Measurements from ENCODE around the gene ENDOD1.
"Not testable (repeated sequence)": the region's sequence is repeated elsewhere in the genome, so short reads cannot be mapped to it uniquely, and the experiment has no call there.

Gene ENDOD1

DNA sequence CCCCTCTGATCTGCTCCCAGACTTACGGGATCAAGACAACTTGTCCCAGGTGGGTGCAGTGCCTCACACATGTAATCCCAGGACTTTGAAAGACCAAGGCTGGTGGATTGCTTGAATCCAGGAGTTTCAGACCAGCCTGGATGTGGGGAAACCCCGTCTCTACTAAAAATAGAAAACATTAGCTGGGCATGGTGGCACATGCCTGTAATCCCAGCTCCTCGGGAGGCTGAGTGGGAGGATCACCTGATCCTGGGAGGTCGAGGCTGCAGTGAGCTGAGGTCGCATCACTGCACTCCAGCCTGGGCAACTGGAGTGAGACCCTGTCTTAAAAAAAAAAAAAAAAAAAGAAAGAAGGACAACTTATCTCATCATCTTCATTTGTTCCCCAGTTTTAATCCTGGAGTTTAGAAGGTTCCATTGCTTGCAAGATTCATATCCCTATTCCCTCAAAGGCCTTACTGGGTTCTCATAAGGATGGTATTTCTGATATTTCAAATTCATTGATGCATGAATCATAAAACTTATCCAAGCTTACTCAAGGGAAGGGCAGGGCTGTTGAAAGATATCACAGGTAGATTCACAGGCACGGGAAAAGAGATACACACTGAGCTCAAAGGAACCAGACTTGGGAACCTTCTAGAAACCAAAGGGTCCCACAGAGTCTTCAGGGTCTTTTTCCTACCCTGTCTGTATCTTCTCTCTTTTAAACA, 14.6 kb downstream of the ENDOD1 start:
- DNase-seq (ENCODE audit: low spot score): no peak

DNA sequence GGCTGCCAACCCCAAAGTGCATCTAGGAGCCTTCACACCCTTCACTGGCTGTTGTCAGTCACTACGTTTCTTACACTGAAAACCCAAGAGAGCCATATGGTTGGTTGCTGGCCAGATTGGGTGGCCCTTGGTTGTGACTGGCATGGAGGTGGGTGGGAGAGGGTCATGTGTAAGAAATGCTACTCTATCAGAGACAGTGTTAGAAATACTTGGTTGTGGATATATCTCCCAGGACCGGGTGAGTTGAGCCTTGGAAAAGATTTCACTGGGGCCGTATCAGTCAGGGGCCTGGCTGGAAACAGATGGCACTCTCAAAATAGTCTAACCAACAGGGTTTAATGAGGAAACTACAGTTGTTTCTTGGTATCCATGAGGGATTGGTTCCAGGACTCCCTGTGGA, 15.2 kb downstream of the ENDOD1 start:
- no peak for DNase-seq (ENCODE audit: low spot score)

DNA sequence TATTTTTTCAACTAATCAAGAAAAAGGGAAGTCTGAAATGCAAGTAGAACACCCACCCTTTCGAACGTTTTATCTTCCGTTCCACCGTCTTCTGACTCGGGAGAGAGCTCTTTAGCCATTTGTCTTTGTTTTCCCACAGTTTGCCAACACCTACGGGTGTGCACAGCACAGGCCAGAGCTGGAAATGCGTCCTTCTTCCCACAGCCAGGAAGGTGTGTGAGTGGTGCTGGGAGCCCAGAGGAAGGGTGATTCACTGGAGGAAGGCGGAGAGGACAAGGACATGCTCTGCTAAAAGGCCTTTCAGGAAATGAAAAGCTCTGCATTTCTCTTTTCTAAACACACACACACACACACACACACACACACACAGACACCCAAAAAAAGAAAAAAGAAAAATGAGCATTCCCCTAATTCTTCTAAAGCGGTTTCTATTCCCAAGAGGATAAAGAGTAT, 18.5 kb downstream of the ENDOD1 start:
- no peak for DNase-seq (ENCODE audit: low spot score)

DNA sequence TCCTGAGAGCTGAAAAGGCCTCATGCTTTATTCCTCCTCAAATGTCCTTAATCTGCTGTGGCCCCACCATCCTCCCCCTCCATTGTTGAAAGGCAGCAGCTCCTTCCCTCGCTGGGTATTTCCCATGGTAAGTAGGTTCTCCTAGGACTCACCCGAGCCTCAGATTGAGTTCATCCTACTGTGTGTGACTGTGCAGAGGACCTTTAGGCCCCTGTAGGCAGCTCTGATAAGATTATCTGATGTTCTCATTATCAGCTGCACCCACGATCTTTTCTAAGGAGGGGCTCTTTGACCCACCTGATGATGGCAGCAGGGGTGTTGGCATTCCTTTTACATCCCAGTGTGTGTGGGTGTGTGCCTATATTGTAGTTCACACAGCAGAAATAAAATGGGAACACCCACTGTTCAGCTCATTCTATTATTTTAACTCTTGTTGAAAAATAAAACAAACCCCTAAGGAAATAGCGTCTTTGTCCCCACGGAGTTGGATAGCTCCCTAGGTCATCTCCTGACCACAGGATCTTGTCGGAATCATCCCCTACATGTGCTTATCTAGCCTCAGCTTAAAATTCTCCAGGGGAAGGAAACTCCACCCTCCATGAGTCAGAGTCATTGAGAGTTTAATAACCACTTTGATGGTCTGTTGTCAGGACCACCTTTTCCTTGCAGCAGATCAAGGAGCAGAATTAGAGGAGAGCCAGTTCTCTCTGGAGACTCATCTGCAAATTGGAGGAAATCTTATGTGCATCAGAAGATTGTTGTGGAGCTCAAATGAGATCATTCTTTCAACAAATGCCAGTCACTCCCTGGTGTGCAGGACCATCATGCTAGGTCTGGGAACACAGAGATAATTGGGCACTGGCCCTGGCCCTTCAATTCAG, 19.3 kb downstream of the ENDOD1 start:
- DNase-seq (ENCODE audit: low spot score): peak; percentile 66

DNA sequence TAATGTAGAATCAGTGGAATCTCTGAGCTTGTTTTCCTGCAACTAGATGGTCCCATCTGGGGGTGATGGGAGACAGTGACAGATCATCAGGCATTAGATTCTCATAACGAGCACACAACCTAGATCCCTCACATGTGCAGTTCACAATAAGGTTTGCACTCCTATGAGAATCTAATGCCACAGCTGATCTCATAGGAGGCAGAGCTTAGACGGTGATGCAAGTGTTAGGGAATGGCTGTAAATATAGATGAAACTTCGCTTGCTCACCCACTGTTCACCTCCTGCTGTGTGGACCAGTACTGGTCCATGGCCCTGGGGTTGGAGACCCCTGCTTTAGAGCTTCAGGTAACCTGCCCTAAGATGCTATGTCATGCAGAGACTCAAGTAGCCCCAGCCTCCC, 21.8 kb downstream of the ENDOD1 start:
- DNase-seq (ENCODE audit: low spot score): not testable (repeated sequence)

DNA sequence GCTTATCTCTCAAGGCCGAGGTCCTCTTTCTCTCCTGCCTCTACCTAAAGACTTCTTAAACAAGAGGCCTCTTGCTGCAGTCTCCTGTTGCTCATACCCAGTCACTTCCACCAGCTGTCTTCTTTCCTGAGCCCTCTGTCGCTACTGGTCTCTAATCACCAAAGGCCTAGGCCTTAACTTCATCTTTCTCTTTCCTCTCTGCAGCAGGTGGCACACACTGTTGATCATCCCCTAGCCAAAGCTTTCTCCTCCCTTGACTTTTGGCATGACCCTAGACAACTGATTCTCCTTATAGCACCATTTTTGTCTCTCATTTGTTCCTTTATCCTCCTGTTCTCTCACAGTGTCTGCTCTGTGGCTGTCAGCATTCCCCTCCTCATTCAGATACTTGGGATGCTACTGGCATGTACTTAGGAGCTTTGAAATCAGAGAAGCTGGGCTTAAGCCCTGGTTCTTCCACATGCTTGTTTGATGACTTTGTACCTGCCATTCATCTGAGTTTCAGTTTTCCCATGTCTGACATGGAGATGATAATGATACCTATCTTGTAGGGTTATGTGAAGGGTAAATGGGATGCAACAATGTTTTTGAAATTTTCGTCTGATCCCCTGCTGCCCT, 22.4 kb downstream of the ENDOD1 start:
- no peak for DNase-seq (ENCODE audit: low spot score)

DNA sequence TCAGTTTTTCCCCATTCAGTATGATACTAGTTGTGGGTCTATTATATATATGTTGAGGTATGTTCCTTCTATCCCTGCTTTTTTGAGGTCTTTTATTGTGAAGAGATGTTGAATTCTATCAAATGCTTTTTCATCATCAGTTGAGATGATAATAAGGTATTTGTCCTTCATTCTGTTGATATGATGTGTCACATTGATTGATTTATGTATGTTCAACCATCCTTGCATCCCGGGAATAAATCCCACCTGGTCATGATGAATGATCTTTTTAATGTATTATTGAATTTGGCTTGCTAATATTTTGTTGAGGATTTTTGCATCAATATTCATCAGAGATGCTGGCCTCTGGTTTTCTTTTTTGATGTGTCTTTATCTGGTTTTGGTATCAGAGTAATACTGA, 26.0 kb downstream of the ENDOD1 start:
- DNase-seq (ENCODE audit: low spot score): no peak

DNA sequence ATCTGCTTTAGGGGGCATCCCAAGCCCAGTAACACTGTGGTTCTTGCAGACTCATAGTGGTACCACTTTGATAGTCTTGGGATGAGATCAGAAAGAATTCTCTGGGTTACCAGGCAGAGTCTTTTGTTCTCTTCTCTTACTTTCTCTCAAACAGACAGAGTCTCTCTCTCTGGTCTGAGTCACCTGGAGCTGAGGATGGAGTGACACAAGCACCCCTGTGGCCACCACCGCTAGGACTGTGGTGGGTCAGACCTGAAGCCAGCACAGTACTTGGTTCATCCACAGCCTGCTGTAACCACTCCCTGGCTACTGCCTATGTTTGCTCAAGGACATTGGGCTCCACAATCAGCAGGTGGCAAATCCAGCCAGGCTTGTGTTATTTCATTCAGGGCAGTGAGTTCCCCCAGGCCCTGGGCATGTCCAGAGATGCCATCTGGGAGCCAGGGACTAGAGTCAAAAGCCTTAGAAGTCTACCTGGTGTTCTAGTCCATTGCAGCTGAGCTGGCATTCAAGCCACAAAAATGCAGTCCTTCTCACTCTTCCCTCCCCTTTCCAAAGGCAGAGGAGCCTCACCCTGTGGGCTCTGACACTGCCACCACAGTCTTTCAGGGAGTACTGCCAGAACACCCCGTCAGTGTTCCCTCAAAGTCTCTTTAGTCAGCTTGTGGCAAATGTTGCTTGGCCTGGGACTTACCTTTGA, 29.9 kb downstream of the ENDOD1 start:
- DNase-seq (ENCODE audit: low spot score): no peak

DNA sequence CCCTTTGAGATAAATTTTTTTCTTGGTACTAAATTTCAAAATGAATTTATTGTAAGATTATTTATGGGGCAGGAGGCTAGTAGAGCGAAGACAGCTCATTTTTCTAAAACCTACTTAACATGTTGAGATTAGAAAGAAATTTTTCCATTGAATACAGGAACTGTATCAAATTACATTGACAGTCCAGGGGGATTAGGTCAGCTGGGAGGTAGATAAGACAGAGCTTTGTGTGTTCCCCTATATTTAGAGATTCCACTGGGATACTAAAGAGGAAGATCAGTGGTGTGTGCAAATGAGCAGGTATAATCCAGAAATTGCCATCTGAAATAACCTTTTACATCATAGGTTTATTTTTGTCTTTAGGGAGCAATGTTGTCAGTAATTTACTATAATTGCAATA, 32.1 kb downstream of the ENDOD1 start:
- DNase-seq (ENCODE audit: low spot score): no peak

DNA sequence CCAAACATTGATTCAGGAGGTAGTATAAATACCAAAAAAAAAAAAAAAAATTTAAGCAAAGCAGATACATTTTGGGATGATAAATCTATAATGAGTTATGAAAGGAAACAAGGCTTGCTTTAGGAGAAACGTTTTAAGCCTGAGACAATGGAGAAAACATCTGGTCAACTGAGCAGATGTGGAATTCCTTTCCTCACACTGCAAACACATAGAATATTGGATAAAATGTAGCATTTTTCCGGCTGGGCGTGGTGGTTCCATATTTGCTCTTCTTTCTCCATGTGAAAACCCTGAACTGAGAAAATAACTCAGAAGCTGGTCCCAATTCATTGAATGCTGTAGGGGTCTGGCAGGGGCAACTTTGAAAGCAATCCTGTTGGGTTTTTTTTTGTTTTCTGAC, 33.9 kb downstream of the ENDOD1 start:
- no peak for DNase-seq (ENCODE audit: low spot score)

DNA sequence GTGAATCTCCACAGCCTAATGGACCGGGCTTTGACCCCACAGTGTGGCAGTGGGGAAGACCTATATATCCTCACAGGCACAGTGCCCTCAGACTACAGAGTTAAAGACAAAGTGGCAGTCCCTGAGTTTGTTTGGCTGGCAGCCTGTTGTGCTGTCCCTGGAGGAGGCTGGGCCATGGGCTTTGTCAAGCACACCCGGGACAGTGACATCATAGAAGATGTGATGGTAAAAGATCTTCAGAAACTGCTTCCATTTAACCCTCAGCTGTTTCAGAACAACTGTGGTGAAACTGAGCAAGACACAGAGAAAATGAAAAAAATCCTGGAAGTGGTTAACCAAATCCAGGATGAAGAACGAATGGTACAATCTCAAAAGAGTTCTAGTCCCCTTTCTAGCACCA, 39.0 kb downstream of the ENDOD1 start:
- no peak for DNase-seq (ENCODE audit: low spot score)

DNA sequence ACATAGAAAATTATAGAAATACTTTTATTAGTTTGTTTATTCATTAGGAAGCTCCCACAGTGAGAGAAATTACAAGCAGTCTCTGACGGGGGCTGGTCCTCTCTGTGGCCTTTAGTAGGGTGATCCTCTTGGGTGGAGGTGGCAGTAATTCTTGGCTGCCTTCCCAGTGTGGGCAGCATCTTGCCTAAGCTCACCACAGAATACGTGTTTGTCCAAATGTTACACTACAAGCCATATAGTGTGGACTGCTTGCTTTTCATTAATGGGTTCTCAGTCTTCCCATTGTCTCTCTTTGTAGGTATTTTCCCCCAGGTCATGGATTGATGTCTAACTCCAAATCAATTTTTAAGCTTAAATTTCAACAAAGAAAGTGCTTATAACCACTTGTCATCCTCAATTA, 43.3 kb downstream of the ENDOD1 start:
- DNase-seq (ENCODE audit: low spot score): no peak

DNA sequence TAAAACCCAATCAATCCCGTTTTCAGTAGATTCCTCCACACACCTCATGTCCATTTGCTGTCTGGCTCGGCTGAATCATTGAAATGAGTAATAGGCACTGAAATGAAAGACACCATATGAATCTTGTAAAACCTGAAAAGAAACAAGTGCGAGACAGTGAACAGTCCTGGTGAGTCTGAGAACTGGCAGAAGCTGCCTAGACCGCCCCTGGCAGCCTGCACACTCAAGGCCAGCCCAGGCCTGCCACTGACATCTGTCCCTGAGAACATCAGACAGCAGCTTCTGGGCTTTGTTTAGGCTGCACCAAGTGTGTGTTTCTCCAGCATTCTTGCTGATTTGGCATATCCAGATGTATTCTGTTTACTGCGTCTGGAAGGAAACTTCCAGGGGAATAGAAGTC, 44.8 kb downstream of the ENDOD1 start:
- no peak for DNase-seq (ENCODE audit: low spot score)

DNA sequence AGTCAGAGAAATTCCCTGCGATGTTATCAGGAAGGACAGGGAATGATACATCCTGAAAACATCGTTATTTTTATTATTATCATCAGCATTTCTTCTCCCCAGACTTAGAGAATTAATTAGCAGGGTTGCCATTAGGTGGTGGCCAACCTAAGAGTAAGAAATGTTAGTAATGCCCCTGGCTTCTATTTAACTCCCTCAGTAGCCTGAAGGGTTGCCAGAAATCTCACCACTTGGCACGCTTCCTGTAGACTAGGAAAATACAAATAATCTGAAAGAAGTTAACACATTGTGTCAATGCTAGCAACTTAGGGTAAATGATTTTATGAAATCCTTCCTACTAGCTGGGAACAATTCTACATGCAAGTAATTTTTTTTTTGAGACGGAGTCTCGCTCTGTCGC, 45.5 kb downstream of the ENDOD1 start:
- DNase-seq (ENCODE audit: low spot score): no peak

DNA sequence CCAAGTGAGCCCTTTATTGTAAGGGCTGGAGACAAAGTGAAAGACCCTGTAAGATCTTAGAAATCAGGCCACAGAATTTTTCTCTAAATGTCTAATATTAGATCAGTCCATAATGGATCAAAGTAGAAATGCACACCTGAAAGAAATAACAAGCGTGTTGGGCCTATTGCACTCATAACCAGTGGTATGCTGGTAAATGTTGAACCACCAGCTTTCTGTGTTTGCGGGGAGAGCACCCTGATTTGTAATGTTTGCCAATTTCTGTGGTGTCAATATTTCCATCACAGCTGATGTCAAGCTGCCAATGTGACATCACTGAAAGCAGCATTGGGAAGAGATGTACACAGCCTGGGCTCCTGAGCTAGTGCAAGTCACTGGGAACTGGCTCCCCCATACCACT, 46.2 kb downstream of the ENDOD1 start:
- no peak for DNase-seq (ENCODE audit: low spot score)

DNA sequence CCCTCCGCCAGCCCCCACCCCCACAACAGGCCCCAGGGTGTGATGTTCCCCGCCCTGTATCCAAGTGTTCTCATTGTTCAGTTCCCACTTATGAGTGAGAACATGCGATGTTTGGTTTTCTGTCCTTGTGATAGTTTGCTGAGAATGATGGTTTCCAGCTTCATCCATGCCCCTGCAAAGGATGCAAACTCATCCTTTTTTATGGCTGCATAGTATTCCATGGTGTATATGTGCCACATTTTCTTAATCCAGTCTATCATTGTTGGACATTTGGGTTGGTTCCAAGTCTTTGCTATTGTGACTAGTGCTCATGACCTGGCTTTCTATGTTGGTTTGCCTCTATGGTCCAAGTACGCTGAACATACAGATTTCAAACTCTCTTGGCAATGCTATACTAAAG, 47.1 kb downstream of the ENDOD1 start:
- DNase-seq (ENCODE audit: low spot score): not testable (repeated sequence)

DNA sequence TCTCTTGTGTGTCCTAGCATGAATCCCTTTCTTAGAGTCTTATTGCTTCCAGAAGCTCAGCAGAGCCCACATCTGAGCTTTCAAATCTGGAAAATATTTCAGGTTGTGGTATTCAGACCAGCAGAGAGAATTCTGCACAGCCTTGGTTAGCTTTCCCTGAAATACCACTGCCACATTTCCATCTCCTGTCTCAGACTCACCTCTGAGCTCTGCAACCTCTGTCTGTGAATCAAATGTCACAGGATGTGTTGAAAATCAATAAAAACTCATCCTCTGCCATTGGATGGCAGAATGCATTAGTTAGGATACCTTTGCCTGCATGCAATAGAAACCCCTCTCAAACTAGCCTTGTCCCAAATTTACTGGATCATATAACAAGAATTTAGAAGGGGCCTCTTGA, 47.7 kb downstream of the ENDOD1 start:
- DNase-seq (ENCODE audit: low spot score): no peak

DNA sequence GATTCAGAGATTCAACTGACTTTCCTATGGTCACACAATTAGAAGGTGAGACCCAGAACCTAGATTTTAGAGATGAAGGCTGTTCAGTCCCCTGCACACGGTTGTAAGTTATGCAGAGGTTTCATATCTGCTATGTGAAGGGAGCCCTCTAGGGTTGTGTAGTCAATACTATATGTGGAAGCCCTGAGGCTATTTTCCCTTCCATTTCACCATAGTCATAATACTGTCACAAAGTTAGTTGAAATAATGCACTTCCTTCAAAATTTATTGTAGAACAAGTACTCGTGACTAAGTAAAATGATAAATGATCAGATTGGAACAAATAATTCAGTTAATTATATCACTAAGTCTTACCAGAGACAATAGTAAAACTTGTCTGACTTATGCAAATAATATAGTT, 48.8 kb downstream of the ENDOD1 start:
- no peak for DNase-seq (ENCODE audit: low spot score)

DNA sequence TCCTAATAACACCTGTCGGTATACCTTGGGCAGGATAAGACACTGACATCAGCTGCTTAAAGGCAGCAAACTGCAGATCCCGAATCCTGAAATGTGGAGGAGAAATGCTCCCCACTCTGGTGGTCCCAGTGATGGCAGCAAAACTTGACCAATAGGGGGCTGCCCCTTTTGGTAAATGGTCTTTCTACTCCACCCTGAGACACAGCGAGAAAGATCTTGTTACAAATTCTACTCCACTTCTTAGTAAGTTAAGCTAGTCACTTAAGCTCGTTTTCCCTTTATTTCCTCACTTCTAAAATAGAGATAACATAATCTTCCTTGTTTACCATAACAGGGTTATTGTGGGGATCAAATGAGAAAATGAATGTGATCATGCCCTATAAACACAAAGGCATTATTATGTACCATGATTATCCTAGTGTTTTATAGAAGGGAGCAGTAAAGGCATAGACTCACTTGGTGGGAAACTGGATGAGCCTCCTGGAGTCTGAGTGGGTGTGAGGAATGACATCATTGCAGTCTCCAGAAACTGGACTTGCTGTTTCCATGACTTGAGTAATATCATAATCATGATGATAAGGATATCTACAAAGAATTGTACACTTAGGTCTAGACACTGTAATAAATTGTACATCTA, 50.9 kb downstream of the ENDOD1 start:
- no peak for DNase-seq (ENCODE audit: low spot score)

DNA sequence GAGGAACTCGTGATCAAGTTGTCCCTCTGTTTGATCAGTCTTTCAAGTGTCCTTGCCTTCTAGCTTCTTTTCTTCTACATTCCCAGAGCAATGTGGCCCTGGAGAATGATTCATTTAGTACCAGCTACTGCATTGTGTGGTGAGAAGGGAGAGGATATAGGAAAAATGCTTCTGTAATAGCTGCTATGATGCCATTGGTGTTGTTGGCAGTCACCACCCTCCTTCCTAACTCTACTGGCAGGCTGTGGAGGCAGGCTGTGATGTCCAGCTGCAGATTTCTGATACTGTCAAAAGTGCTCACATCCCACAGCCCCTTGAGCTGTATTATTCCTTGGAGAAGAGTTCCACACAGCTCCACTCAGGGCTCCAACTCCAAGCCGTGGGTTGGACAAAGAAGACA, 52.8 kb downstream of the ENDOD1 start:
- no peak for DNase-seq (ENCODE audit: low spot score)

DNA sequence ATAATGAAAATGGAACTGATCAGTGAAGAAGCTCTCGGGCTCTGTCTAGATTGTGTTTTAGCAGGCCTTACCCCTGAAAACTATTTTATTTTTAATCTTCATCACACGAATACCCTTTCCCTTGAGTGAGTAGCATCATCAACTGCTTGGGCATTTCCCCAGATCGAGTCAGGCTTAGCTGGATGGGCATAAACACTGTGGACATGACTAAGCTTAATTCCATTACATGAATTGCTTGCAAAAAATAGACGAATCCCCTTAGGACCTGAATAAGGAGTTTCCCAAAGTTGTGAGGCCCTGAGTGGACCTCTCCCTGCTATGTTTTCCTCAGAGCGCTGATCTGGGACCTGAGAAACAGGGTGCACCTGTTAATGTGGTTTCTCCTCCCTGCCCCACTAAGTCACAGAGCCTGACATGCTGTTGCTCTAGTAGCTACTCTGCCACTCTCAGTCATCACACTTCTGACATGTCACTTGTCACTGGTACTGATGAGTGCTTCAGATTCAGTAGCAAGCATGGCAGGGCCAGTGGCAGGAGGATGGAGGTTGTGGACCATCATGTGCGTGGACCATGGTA, 53.5 kb downstream of the ENDOD1 start:
- no peak for DNase-seq (ENCODE audit: low spot score)

Measured in putamen (tissue), 1 donor.